ENCODE data around the gene TRAPPC8. TPM values are rescaled to one million over a fixed set of nuclear protein-coding genes. Genes with fewer than 3 reads are reported as not detected.
"Not testable (repeated sequence)": the region's sequence is repeated elsewhere in the genome, so short reads cannot be mapped to it uniquely, and the experiment has no call there.

Gene TRAPPC8
- polyA plus RNA-seq, 3 donors = 54.7 to 58.6 (median 55.4) TPM

DNA sequence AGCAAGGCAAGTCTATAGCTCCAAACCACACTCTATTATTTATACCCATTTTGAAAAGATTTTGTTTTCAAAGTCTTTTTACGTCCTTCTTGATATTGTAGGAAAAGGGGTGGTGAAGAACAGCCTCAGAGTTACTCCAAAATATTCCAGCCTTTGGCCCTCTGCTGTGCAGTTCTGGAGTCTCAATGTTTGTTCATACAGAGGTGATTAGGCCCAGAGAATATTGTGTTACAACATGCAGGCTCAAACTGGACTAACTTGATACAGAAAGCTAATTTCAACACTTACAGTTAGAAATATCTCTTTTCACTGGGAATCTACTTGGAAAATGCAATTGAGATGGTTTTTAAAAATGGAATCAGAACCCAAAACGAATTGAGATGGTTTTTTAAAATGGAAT lies 141.8 kb downstream of the TRAPPC8 start:
- no peak for DNase-seq

DNA sequence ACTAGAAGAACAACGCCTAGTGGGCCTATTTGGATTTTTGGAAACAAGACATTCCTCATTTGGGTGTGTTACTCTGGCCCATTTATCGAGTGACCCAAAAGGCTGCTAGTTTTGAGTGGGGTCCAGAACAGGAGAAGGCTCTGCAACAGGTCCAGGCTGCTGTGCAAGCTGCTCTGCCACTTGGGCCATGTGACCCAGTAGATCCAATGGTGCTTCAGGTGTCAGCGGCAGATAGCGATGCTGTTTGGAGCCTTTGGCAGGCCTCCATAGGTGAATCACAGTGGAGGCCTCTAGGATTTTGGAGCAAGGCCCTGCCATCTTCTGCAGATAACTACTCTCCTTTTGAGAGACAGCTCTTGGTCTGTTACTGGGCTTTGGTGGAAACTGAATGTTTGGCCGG lies 143.7 kb downstream of the TRAPPC8 start:
- not testable (repeated sequence) for DNase-seq

DNA sequence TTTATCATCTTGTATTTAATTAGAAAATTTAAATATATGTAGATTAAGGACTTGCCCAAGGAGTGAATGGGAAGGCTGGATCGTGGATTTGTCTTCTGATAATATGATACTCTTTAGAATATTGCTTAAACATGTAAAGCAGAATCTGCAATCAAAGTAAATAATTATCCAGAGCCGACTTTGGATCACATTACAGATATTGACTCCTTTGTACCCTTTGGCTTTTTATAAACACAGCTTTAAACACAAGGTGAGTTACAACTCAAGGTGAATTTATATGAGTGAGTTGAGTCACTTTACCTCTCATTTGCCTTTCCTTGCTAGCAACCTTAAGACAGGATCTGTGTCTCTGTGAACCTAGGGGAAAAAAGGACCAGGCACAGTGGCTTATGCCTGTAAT lies 144.5 kb downstream of the TRAPPC8 start:
- no peak for DNase-seq

DNA sequence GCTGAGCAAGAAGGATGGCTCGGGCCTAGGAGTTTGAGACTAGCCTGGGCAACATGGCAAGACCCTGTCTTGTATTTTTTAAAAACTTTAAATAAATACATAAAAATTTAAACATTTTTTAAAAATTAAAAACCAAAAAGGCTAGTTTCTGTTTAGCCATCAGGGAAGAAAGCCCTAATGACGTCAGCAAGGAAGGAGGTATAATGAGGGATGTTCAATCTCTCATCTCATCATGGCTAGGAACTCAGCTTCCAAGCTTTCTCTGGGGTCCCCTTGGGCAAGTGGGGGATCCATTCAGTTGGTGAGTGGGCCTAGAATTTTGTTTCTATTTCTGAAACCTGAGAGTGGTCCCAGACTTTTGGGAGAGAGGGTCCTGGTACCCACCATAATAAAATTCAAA lies 147.2 kb downstream of the TRAPPC8 start:
- DNase-seq = no peak

DNA sequence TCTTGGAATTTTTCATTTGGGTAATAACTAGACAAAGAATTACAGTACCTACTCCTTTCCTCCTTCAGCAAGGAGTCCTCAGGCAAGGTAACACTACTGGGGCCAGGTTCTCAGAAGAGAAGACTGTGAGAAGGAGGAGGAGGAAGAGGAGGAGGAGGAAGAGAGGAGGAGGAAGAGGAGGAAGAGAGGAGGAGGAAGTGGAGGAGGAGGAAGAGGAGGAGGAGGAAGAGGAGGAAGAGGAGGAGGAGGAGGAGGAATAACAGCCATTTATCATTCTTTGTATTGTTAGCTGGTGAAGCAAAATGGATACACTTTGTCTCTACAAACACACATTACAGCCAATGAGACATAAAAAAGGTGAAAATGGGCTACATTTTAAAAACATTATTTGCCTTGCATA lies 149.4 kb downstream of the TRAPPC8 start:
- DNase-seq = no peak

DNA sequence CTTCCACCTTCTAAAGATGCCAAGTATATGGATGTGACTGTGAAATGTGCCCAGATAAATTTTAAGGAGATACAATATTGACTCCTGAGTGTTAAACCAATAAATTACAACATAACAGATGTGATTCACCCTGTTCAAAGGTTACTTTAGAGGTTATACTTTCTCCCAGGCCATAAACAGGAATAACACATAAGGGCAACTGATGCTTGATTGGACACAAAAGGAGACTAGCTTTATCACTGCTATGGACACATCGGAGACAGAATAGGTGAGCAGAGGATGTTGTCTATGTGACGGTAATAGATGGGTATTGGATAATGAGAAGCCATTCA lies 150.4 kb downstream of the TRAPPC8 start:
- DNase-seq = no peak

DNA sequence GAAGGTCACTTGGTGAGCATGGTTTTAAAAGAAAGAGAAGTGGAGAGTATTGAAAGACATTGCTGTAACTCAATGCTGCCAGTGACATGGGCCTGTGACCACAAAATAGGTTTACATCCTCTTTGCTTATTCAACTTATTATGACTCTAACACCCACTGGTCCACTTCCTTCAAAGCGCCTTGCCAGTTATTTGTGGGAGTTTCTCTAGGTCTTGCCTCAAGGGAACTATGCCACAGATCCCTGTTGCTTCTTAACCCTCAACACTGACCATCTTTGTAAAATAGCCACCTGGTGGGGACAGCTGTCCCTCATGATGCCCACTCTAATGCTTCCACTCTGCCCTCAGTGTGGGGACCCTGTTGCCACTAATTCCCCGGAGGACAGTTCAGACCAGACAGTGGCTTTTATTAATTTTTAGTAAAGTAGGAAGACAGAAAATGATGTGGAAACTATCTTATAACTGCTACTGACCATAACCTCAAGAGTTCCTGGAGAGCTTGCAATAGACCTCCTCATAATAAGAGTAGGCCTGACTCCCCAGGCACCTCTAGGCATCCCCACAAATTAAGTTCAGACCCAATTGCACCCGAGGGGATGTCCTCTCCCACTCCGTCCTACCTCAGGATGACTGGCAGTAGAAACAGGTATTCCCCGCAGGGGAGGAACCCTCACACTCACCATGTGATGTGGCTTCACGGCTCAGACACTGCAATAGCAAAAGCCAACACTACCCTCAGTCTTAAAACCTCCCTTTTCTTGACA lies 150.9 kb downstream of the TRAPPC8 start:
- DNase-seq = no peak

DNA sequence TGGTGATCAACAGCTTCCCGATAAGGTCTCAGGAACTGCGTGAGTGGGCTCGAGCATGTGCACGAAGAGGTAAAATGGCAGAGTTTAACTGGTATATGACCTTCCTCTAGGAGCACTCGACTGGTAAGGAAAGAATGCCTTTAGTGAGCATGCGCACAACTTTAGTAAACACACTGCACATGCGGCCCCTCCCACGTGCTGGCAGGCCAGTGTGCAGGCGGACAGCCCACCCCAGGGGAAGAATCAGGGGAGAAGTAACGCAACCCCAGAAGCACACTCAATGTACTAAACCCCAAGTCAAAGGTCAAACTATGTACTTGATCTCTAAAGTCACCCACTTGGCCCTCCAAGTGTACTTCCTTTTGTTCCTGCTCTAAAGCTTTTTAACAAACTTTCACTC lies 153.5 kb downstream of the TRAPPC8 start:
- DNase-seq = no peak

DNA sequence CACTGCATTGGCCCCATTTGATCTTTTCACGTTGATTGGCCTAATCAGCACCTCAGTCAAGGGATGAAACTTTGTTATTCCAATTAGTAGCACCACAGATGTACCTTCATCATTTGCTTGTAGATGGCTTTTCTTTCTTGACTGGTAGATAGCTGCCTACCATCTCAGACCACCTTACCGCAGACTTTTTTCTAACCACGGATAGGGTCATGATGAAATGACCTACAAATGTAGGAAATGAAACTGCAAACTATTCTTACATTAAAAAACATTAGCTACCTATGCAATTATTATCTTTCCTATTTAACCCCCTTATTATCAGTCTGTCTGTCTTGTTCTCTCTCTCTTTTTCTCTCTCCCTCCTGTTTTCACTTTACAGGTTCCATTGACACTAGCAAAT lies 159.9 kb downstream of the TRAPPC8 start:
- no peak for DNase-seq

Other genes with a start within 250 kb of the TRAPPC8 start
- under 1 TPM; 0.23 to 0.70 (median 0.53) TPM for gene SLC25A52, start 182.2 kb downstream of the TRAPPC8 start, polyA plus RNA-seq (ENCODE audit: insufficient read length in 3 of 3)
- gene RNF125, start 75.7 kb upstream of the TRAPPC8 start, polyA plus RNA-seq (ENCODE audit: insufficient read length in 3 of 3) = 1 to 10 TPM; 1.9 to 2.1 (median 2.0) TPM
- 10 to 100 TPM; 52.3 to 60.5 (median 57.1) TPM for gene RNF138, start 148.7 kb upstream of the TRAPPC8 start, polyA plus RNA-seq (ENCODE audit: insufficient read length in 3 of 3)
- gene MEP1B, start 246.9 kb upstream of the TRAPPC8 start, polyA plus RNA-seq (ENCODE audit: insufficient read length in 3 of 3) = under 1 TPM in 2 of 3 donors, not detected in 1; 0.44 to 0.64 TPM